Upper lobe of right lung (tissue), 1 donor: ENCODE results near the gene MPRIP. TPM values are rescaled to one million over a fixed set of nuclear protein-coding genes. Genes with fewer than 3 reads are reported as not detected.

Experiments
- ATAC-seq: fragments of 200-7000 bp; cut with Tn5 transposase; one replicate; pipeline ENCODE4 v1.9.1; 2020; ENCODE audit warnings: mild to moderate bottlenecking, moderate library complexity
- DNase-seq: peaks from one replicate; pipeline ENCODE4 v3.0.0-alpha.2; 2020
- H3K27ac ChIP-seq: fragments of 200-600 bp; one replicate; pipeline ENCODE4 v1.8.0; 2022
- H3K27me3 ChIP-seq: fragments of 200-600 bp; one replicate; pipeline ENCODE4 v1.8.0; 2022; ENCODE audit warnings: mild to moderate bottlenecking
- H3K36me3 ChIP-seq: fragments of 200-600 bp; one replicate; pipeline ENCODE4 v1.8.0; 2022
- H3K4me1 ChIP-seq: fragments of 200-600 bp; one replicate; pipeline ENCODE4 v1.8.0; 2022
- H3K4me3 ChIP-seq: fragments of 200-600 bp; one replicate; pipeline ENCODE4 v1.8.0; 2022; ENCODE audit warnings: mild to moderate bottlenecking
- H3K9me3 ChIP-seq: fragments of 200-600 bp; one replicate; pipeline ENCODE4 v1.8.0; 2022
- CTCF ChIP-seq: fragments of 200-600 bp; IDR thresholded peaks from one replicate; pipeline ENCODE4 v1.8.0; 2022; ENCODE audit warnings: antibody characterized with exemption
- intact Hi-C: fragments of 100-400 bp; cut with DNase I; formaldehyde crosslinking; loops from one replicate; pipeline ENCODE4 v1.11.0; 2022
- total RNA-seq: library from RNA; stranded (reverse); fragmentation: NEBNext Ultra II Directional; extraction: Animal tissue kit (Norgen Biotek cat#: 25700); gene quantifications from one replicate; pipeline ENCODE4 v1.2.1, GENCODE V29; 2021
- donor health status: DM: no; HTN: yes; CAD: no; lungs with severe emphysema.

Gene MPRIP
- total RNA-seq, 1 donor from 2014 or later, result 333 TPM

DNA sequence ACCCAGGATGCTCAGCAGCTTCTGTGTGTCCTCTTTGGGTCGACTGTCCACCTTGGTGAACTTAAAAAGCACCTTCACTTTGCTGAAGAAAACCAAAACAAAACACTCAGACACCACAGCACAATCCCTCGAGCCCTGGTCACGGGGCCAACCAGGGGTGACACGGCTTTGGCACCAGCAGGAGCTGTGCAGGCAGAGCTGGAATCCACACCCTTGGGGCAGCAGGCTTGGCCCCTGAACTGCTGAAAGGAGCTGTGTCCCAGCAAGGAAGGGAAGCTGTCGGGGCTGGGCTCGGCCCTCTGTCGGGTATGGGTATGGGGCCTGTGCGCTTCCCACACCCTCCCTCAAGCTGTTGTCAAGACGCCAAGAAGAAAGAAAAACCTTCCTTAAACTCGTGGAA lies 171.5 kb downstream of the MPRIP start:
- TF ChIP-seq CTCF, result no peak
- Histone ChIP-seq H3K27ac (no peak overlapping the region), H3K9me3 (no peaks in the 10 kb centered on the region), H3K27me3 (no peaks in the 10 kb centered on the region), H3K4me3 (no peak overlapping the region), H3K36me3 (peaks cover 75% of the 10 kb centered on the region), H3K4me1 (no peaks in the 10 kb centered on the region)
- DNase-seq (no peak), ATAC-seq (no peak)
- intact Hi-C loops, result no loop called here

- Histone ChIP-seq H3K9me3 (no peaks in the 10 kb centered on the region), H3K4me3 (no peak overlapping the region), H3K27ac (no peak overlapping the region), H3K4me1 (no peaks in the 10 kb centered on the region), H3K27me3 (no peaks in the 10 kb centered on the region), H3K36me3 (peaks cover 85% of the 10 kb centered on the region)
- intact Hi-C loops, result no loop called here
- no peak for TF ChIP-seq CTCF
- ATAC-seq (no peak), DNase-seq (no peak)
Measured at GRCh38 chr17:17214646-17215436, 172.6 kb downstream of the MPRIP start.

DNA sequence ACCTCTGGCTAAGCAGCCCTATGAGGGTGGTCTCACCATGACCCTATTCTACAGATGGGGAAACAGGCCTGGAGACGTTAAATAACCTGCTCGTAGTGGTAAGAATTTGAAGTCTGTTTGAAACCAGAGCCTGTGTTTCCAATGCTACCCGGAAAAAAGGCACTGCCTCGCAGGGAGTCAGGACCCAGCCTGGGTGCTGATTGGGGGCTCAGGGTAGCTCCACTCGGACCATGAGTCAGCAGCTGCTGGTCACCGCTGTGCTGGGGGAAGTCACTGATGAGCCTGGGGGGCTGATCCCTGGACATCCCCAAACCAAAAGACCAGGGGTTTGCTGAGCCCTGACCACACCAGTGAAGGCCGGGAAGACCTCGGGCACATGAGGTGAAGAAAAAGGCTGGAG lies 173.3 kb downstream of the MPRIP start:
- peaks cover 93% of the 10 kb centered on the region for H3K36me3 ChIP-seq
- no peak overlapping the region for H3K4me3 ChIP-seq
- H3K9me3 ChIP-seq, result no peaks in the 10 kb centered on the region
- TF ChIP-seq CTCF, result no peak
- no peaks in the 10 kb centered on the region for H3K27me3 ChIP-seq
- no peak for ATAC-seq
- no peaks in the 10 kb centered on the region for H3K4me1 ChIP-seq
- intact Hi-C loops, result no loop called here
- no peak overlapping the region for H3K27ac ChIP-seq
- no peak for DNase-seq

DNA sequence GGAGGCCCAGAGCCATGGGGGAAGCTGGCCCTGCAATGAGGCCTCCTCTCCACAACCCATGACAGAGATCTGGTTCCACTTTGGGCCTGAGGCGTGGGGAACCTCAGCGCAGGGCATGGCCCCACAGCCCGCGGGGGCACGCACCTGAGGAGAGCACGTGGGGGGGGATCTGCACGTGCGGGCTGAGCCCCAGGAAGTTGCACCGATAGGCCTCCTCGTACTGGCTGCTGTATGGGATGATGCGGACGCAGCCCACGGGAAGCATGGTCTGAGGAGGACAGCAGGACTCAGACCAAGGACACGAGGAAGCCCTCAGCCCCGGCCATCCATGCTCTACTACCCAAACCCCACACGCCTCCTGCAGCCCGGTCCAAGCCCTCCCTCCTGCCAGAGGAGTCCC lies 174.0 kb downstream of the MPRIP start:
- Histone ChIP-seq H3K4me3 (no peak overlapping the region), H3K9me3 (no peaks in the 10 kb centered on the region), H3K27ac (no peak overlapping the region), H3K27me3 (no peaks in the 10 kb centered on the region), H3K4me1 (no peaks in the 10 kb centered on the region), H3K36me3 (peaks cover 97% of the 10 kb centered on the region)
- no peak for TF ChIP-seq CTCF
- no peak for DNase-seq
- peak; percentile 20 for ATAC-seq
- intact Hi-C loops, result no loop called here

DNA sequence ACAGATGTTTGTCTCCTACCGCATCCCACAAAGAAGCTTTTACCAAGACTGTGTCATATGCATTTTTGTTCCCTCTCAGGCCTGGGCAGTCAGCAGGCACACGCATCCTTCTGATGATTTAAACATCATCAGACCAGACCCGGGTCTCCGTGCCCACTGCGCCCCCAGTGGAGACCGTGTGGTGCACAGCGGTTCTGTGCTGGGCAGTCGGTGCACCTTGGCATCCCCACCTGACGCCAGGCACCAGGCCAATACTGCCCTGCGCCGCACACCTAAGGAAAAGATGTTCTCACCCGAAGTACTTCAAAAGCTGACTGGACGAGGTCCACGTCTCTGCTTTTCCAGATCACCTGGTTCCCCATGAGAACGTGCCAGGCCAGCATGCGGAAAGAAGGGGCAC lies 174.5 kb downstream of the MPRIP start:
- H3K36me3 ChIP-seq, result peaks cover 100% of the 10 kb centered on the region
- no peaks in the 10 kb centered on the region for H3K27me3 ChIP-seq
- H3K4me1 ChIP-seq, result no peaks in the 10 kb centered on the region
- DNase-seq, result no peak
- H3K9me3 ChIP-seq, result no peaks in the 10 kb centered on the region
- TF ChIP-seq CTCF, result no peak
- intact Hi-C loops, result no loop called here
- no peak overlapping the region for H3K4me3 ChIP-seq
- ATAC-seq, result no peak
- no peak overlapping the region for H3K27ac ChIP-seq
